GM19193 (cell line): ENCODE results near the gene RBM20.

Experiments used
- POLR2A ChIP-seq: IDR thresholded peaks from 4 replicates; pipeline ENCODE4 v1.6.1; 2011; ENCODE audit not compliant: insufficient read depth, insufficient read length; ENCODE audit errors: extremely low read depth

RBM20 gene

DNA sequence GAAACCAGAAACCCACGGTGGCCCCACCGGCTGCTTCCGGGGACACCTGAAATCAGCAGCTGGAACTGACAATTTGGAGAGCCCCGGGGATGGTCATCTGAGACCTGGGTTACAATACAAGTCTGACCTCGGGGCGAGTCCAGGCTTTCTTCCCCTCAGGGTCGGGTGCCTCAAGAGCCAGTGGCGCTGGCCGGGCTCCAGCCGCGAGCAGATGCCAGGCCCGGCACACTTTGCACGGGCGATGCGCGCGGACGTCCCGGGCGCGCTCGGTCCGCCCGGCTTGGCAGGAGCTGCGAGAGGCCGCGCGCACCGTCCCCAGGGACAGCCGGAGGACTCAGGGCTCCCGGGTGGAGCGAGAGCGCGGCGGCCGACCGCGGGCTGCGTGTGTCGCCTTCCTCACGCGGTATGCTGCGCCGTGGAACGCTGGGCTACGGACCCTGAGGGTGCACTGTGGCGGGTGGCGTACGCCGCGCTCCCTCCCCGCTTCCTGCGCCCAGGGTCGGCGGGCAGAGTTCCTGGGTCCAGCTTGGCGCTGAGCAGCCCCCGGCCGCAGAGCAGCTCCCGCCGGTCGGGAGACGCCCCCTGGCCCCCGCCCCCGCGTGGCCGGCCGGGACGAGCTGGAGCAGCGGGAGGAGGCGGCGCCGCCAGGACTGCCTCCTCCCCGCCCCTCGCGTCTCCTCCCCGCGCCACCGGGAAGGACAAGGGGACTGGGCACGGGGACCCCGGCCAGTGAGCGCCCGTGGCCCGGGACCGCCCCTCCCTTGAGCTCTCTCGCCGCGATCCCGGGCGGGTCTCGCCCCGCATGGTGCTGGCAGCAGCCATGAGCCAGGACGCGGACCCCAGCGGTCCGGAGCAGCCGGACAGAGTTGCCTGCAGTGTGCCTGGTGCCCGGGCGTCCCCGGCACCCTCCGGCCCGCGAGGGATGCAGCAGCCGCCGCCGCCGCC, at the start of gene RBM20:
Gene RBM20, plus strand, starts transcription at position 684 of the 945 bp plus-strand sequence. Its CDS starts 119 bp downstream, at position 803.
- TF ChIP-seq POLR2A, result no peak

- TF ChIP-seq POLR2A, result no peak
Observed at GRCh38 chr10:110597476-110597875, 46.7 kb upstream of the RBM20 start.

DNA sequence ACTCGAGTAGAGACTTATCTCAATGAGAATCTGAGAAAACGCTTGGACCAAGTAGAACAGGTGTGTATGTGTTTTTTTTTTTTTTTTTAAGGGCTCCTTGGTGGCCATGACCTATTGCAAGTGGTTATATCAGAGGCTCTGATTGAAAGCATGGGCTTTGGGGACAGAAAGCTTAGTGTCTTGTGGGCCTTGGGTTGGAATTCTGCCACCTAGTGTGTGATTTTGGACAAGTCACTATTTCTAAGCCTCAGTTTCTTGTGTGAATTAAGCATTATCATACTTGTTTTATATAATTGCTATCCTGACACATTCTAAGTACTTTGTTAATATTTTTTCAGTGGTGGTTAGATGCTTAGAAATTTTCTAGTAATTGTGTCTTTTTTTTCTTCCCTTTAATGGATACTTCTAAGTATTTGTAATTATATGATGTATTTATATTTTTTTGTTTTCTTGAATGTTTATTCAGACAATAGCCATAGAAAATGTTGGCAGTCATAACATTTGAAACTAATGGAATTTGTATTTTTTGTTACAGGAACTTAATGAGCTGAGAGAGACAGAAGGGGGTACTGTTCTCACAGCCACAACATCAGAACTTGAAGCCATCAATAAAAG, 43.5 kb upstream of the RBM20 start:
- no peak for TF ChIP-seq POLR2A

DNA sequence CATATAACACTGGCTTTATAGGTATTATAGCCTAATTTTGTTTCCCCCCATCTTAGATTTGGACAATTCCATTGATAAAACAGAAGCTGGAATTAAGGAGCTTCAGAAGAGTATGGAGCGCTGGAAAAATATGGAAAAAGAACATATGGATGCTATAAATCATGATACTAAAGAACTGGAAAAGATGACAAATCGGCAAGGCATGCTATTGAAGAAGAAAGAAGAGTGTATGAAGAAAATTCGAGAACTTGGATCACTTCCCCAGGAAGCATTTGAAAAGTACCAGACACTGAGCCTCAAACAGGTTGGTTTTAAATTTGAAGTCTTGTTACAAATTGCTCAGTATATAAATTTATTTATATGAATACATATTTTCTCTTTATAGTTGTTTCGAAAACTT, 42.6 kb upstream of the RBM20 start:
- TF ChIP-seq POLR2A, result no peak

GRCh38 chr10:110608087-110608486, 36.0 kb upstream of the RBM20 start:
- TF ChIP-seq POLR2A, result no peak

- TF ChIP-seq POLR2A, result no peak
Observed at GRCh38 chr10:110609605-110610004, 34.5 kb upstream of the RBM20 start.

GRCh38 chr10:110610308-110610774, 33.8 kb upstream of the RBM20 start:
- no peak for TF ChIP-seq POLR2A

- TF ChIP-seq POLR2A, result no peak
Observed at GRCh38 chr10:110612087-110612486, 32.0 kb upstream of the RBM20 start.

- no peak for TF ChIP-seq POLR2A
Observed at GRCh38 chr10:110612629-110613028, 31.5 kb upstream of the RBM20 start.

- TF ChIP-seq POLR2A, result no peak
Observed at GRCh38 chr10:110613341-110613995, 30.7 kb upstream of the RBM20 start.

- TF ChIP-seq POLR2A, result no peak
Observed at GRCh38 chr10:110613996-110614495, 30.1 kb upstream of the RBM20 start.

DNA sequence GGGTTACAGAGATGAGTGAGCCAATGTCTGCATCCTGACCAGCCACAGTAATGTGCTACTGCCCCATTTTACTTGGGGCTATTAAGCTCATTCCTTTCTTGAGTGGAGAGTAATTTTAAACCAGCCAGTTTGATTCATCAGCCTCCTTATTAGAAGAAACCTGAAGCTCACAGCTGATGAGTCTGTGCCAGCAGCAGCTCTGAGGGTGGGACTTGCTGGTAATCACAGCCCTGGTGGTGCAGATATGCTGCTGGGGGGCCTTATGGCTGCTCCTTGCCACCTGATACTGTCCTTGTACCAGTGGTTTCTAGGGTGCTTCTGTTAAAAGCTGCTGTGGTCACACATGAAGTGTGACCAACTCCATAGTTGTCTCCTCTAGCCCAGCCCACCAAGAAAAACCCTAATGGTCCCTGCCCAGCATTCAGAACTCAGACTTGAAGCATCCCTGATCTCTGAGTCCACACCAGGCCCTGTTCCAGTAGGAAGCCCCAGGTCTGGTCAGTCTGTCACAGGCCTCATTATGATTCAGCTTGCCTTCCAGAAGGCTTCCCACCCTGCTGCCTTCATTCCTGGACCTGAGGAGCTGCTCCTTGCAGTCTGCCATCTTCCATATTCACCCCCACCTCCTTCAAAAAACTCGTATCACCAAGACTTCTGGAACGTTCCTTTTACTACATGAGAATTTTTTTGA, 28.9 kb upstream of the RBM20 start:
- no peak for TF ChIP-seq POLR2A

- TF ChIP-seq POLR2A, result no peak
Observed at GRCh38 chr10:110616493-110617033, 27.6 kb upstream of the RBM20 start.

GRCh38 chr10:110617425-110618229, 26.5 kb upstream of the RBM20 start:
- no peak for TF ChIP-seq POLR2A

- no peak for TF ChIP-seq POLR2A
Observed at GRCh38 chr10:110618230-110618610, 25.9 kb upstream of the RBM20 start.
